Esophagus (tissue), 2 donors: ENCODE measurements around the gene FNBP1. TPM values are rescaled to one million over a fixed set of nuclear protein-coding genes. Genes with fewer than 3 reads are reported as not detected.
A peak's percentile ranks its signal among the peaks of the same experiment; 100 is the strongest.
"Not testable (repeated sequence)": the region's sequence is repeated elsewhere in the genome, so short reads cannot be mapped to it uniquely, and the experiment has no call there.

Source experiments
- H3K27ac ChIP-seq, 2 donors: one replicate each; pipeline ENCODE4 v1.5.1; 2013; ENCODE audit warnings: low read depth in 2 of 2, mild to moderate bottlenecking in 2 of 2, inconsistent platforms in 1 of 2, low read length in 1 of 2, moderate library complexity in 1 of 2
- H3K27me3 ChIP-seq, 2 donors: one replicate each; pipeline ENCODE4 v1.6.1; 2013; ENCODE audit warnings: low read length in 2 of 2, control low read depth in 1 of 2, mild to moderate bottlenecking in 1 of 2; ENCODE audit not compliant: insufficient read depth in 2 of 2, control insufficient read depth in 1 of 2
- H3K36me3 ChIP-seq, 2 donors: one replicate each; pipeline ENCODE4 v1.6.1; 2013; ENCODE audit warnings: low read length in 1 of 2; ENCODE audit not compliant: control insufficient read depth in 2 of 2, insufficient read depth in 2 of 2
- H3K4me1 ChIP-seq, 2 donors: one replicate each; pipeline ENCODE4 v1.6.1; 2013; ENCODE audit warnings: low read length in 1 of 2; ENCODE audit not compliant: control insufficient read depth in 2 of 2, insufficient read depth in 2 of 2
- H3K4me3 ChIP-seq, 2 donors: one replicate each; pipeline ENCODE4 v1.5.1; 2013; ENCODE audit warnings: low read length in 2 of 2, mild to moderate bottlenecking in 2 of 2, low read depth in 1 of 2, moderate library complexity in 1 of 2
- H3K9me3 ChIP-seq, 2 donors: one replicate each; pipeline ENCODE4 v1.6.1; 2013; ENCODE audit warnings: mild to moderate bottlenecking in 2 of 2, low read depth in 1 of 2, low read length in 1 of 2, moderate library complexity in 1 of 2; ENCODE audit not compliant: control insufficient read depth in 2 of 2, insufficient read depth in 1 of 2
- WGBS, 2 donors: extraction: QIAGEN DNeasy Blood & Tissue Kit; methylation state at CpG; one replicate each; pipeline ENCODE4 v1.1.7; 2013; 5-methylcytosine and 5-hydroxymethylcytosine counted together
- polyA plus RNA-seq, 2 donors: library from polyadenylated mRNA; stranded (reverse); fragments of 200-250 nt; gene quantifications; one replicate each; pipeline ENCODE4 v1.2.3, GENCODE V29; 2013
- donor health status: healthy with polysubstance abuse.
- donor health status: Bipolar disorder and iron deficiency.

The FNBP1 gene
- polyA plus RNA-seq, 2 donors = 16.1 to 19.1 TPM

- H3K27ac ChIP-seq = no peak overlapping the region
- no peaks in the 10 kb centered on the region for H3K9me3 ChIP-seq
- H3K27me3 ChIP-seq = no peaks in the 10 kb centered on the region
- no peak overlapping the region for H3K4me3 ChIP-seq
- peaks cover 4 to 9% of the 10 kb centered on the region in 2 donors for H3K36me3 ChIP-seq
- H3K4me1 ChIP-seq = no peaks in the 10 kb centered on the region
- WGBS, 2 donors = 77 to 81% methylated on average over 9 of the region's 9 CpGs
Observed at GRCh38 chr9:129894120-129894823, 148.7 kb downstream of the FNBP1 start.

DNA sequence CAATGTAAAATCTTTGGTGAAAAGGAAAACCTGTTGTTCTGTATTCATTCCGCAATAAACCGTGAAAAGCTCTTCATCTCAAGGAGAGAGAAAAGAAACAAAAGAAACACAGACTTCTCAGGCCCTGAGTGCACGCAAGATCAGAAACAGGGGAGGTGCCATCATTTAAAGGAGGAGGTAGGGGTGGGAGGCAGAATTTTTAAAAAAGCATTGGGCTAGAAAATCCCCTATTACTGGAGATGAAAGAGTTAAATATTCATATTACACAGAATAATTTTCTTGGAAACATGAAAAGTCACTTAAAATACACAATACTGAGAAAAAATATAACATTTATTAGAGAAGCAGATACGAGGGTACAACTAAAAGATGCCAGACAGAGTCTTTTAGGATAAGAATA, 151.4 kb downstream of the FNBP1 start:
- no peaks in the 10 kb centered on the region for H3K9me3 ChIP-seq
- H3K27me3 ChIP-seq = no peaks in the 10 kb centered on the region
- WGBS, 2 donors = 73% methylated on average over 4 of the region's 4 CpGs
- peak overlapping the region in 1 of 2 donors; percentile 56 for H3K27ac ChIP-seq
- peaks cover 0 to 4% of the 10 kb centered on the region in 2 donors for H3K4me1 ChIP-seq
- peaks cover 4 to 5% of the 10 kb centered on the region in 2 donors for H3K36me3 ChIP-seq
- no peak overlapping the region for H3K4me3 ChIP-seq

GRCh38 chr9:129890718-129891299, 152.2 kb downstream of the FNBP1 start:
- WGBS, 2 donors = 60 to 66% methylated on average over 14 of the region's 14 CpGs
- H3K27me3 ChIP-seq, H3K4me1 ChIP-seq, H3K4me3 ChIP-seq, H3K36me3 ChIP-seq, H3K9me3 ChIP-seq: not testable (repeated sequence)
- peak overlapping the region; percentile 63 to 71 for H3K27ac ChIP-seq

DNA sequence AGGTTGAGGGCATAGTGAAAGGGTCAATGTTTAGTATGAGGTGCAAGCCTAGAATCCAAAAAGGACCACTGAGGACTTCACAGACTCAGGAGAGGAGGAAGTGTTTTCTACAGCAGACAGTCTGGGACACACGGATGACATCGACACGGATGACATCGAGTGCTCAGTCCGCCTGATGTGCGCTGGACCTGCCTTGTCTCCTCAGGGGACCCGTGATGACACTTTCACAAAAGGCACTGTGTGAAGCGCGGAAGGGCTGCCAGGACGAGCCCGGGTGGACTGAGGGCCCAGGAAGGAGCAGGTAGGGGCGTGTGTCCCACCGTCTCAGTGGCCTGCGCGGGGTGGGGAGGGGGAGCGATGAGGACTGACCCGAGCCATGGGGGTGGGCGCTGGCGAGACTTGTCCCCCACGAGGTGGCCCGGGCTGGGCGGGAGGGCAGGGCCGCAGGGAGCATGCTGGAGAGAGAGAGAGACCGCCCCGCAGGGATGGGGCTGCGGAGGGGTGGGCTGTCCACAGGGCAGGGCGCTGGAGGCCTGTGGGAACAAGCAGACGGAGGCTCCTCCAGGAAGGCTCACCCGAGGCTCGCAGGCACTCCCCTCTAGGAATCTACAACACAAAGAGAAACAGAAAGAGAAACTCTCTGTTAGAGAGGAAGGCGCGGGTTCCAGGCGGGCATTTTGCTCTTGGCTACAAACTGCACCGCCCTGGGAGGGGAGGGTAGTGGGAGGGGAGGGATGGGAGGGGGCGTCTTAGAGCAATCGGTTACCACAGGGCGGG, 152.9 kb downstream of the FNBP1 start:
- Histone ChIP-seq H3K27me3 (no peaks in the 10 kb centered on the region), H3K36me3 (peaks cover 2 to 5% of the 10 kb centered on the region in 2 donors), H3K27ac (peak overlapping the region; percentile 63 to 71), H3K4me1 (peaks cover 4 to 6% of the 10 kb centered on the region in 2 donors), H3K9me3 (no peaks in the 10 kb centered on the region), H3K4me3 (peak overlapping the region in 1 of 2 donors; percentile 9)
- WGBS, 2 donors = 59 to 60% methylated on average over 33 to 37 of the region's 37 CpGs

DNA sequence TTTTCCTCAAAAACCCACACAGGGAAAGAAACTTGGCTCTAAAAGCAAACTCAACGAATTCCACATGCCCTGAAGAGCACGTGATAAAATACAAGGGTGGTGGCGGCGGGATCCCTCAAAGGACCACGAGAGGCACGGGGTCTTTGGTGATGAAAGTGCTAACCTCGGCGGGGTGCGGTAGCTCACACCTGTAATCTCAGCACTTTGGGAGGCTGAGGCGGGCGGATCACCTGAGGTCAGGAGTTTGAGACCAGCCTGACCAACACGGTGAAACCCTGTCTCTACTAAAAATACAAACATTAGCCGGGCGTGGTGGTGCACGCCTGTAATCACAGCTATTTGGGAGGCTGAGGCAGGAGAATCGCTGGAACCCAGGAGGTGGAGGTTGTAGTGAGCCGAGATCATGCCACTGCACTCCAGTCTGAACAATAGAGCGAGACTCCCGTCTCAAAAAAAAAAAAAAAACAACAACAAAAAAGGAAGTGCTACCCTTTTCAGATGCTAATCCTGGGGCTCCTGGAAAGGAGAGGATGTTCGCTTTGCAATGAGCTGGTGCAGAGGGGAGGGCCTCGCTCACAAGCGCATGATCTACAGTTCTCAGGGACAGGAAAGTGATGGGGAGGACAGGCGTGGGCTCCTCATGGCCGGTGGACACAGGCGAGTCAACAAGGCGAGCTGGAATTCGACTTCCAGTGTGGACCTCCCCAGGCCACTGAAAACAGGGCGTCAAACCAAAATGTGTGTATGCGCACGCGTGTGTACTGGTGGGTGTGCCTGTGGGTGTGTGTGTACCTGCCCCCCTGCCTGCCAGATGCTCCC, 153.7 kb downstream of the FNBP1 start:
- Histone ChIP-seq H3K27ac (peak overlapping the region; percentile 63 to 71), H3K36me3 (peaks cover 0 to 5% of the 10 kb centered on the region in 2 donors), H3K4me3 (no peak overlapping the region), H3K27me3 (no peaks in the 10 kb centered on the region), H3K9me3 (no peaks in the 10 kb centered on the region), H3K4me1 (peaks cover 4 to 9% of the 10 kb centered on the region in 2 donors)
- 83 to 84% methylated on average over 29 to 31 of the region's 31 CpGs for WGBS, 2 donors

DNA sequence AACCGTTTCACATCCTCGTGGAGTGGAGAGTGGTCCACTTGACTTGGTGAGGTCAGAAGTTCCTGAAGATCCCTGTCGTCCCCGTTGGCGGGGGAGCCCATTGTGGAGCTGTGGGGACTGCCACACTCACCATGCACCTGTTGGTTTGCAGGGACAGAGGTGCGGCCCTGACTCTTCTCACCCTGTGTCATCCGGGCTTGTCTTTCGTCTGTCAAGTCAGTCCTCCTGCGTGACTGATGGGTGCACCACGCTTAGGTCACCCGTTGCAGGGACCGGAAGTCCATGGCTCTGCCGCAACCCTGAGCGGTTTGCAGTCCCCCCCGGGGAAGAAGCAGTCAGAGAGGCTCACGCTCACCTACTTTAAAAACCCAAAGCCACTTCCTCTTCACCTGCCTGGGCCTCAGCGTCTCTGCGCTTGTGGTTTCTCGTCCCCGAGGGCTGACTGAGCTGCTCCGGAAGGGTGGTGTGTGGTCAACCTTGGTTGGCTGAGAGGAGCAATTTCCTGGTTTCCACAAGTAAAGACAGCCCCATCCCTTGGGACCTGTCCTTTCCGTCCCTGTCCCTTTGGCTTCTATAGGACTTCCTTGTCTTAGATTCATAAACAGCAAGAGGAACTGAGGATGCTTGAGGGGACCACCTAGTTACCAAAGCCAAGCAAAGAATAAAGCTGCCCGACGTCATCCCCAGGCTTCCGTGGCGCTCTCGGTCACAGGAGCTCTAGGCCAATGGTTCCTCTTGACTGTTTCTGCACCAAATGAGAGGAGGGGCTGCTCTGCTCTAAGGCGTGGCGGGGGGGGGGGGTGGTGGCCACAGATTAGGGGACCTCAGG, 154.5 kb downstream of the FNBP1 start:
- peaks cover 4 to 9% of the 10 kb centered on the region in 2 donors for H3K4me1 ChIP-seq
- WGBS, 2 donors = 59 to 68% methylated on average over 29 of the region's 29 CpGs
- H3K27ac ChIP-seq = peak overlapping the region; percentile 62
- no peak overlapping the region for H3K4me3 ChIP-seq
- no peaks in the 10 kb centered on the region for H3K27me3 ChIP-seq
- no peaks in the 10 kb centered on the region for H3K9me3 ChIP-seq
- H3K36me3 ChIP-seq = peaks cover 0 to 5% of the 10 kb centered on the region in 2 donors

- H3K4me3 ChIP-seq = no peak overlapping the region
Observed at GRCh38 chr9:129887334-129888292, 155.4 kb downstream of the FNBP1 start.

More at GRCh38 chr9:129887334-129888292, 155.4 kb downstream of the FNBP1 start:
- peaks cover 0 to 5% of the 10 kb centered on the region in 2 donors for H3K36me3 ChIP-seq
- H3K27me3 ChIP-seq = no peaks in the 10 kb centered on the region
- WGBS, 2 donors = 58 to 59% methylated on average over 27 of the region's 27 CpGs
- peaks cover 4 to 9% of the 10 kb centered on the region in 2 donors for H3K4me1 ChIP-seq
- peak overlapping the region; percentile 85 to 97 for H3K27ac ChIP-seq
- H3K9me3 ChIP-seq = no peaks in the 10 kb centered on the region
